ENCODE data around the gene CITED4. TPM values are rescaled to one million over a fixed set of nuclear protein-coding genes. Genes with fewer than 3 reads are reported as not detected.

Gene CITED4
- total RNA-seq, 1 experiment from 2014 or later: 0.17 TPM

DNA sequence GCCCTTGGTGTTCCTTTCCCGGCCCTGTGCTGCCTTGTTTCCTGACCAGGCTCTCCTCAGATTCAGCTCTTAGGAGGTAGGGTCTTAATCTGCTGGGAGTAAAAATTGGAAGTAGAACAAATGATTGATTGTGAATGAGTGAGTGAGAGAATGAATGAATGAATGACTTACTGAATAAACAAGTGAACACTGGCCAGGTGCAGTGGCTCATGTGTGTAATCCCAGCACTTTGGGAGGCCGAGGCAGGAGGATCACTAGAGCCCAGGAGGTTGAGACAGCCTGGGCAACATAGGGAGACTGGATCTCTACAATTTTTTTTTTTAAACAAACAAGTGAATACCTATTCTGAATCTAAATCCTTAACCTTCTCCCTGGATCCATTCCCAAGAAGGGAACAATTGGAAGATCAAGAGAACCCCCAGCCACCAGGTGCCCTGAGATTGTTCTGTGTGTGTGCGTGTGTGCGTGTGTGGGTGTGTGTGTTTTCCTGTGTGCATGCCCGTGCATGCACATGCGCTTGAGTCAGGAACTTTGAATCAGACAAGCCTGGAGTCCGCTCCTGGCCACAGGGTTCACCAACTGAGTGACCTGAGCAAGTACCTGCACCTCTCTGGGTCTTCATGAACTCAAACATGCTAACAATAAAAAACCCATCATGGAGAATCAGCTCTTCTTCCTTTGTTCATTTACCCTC lies 24.3 kb upstream of the CITED4 start:
- no peak for DNase-seq (ENCODE audit: low spot score)

DNA sequence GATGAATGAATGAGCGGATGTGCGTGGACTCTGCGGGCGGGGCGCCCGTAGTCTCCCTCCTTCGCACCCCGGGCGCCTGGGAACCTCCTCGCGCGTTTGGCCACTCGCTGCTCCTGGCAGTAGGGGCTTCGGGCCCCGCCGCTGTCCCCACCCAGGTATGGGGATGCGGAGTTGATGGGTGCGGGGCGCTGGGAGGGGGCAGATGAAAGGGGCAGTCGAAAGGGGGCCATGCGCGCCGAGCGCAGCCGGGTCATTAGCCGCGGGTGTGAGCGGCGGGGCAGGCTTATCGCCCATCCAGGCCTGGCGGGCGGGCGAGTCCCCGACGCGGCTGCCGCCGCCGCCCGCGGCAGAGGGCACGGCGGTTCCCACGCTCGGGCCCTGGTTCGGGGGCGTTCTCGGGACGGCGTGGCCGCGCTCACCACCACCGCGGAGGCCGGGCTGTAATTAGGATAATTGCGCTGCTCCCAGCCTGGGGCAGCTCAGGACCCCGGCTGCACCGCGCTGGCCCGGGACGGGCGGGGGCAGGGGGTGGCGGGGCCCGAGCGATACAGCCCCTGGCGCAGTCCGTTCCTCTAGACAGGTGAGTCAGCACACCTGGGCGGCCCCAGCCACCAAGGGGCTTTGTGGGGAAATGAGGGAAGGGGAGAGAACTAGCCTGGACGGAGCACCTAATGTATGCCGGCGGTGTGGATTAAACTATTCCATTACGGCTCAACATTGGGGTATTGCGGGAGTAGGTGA lies 22.1 kb upstream of the CITED4 start:
- no peak for DNase-seq (ENCODE audit: low spot score)

DNA sequence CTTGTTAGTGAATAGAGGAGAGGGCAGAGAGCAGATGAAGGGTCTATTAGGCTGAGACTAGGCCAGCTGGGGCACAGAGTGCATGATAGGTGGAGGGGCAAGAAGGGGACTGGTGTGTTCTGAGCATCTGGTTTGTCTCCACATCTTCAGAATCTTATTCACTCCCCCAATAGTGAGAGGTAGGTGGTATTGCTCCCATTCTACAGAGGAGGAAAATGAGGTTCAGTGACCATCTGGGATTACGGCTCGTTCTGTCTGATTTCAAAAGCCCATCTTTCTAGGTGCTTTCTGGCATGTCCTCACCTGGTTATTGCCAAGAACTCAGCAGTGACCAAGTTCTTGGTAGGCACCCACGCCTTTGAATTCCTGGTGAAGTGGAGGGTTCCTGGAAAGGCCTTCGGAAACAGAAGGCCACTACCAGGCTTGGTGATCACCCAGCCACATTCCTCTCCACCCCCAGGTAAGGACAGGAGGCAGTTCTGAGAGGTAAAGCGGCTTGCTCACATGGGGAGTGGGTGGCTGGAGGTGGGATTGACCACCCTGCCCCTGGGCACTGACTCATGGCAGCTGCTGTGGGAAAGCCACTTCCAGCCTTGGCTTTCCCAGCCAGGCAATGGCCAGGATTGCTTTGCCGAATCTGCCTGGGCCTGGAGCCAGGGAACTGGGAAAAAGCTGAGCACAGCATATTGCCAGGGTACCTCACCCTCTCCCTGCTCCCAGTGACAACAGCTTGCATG lies 18.8 kb upstream of the CITED4 start:
- no peak for DNase-seq (ENCODE audit: low spot score)

DNA sequence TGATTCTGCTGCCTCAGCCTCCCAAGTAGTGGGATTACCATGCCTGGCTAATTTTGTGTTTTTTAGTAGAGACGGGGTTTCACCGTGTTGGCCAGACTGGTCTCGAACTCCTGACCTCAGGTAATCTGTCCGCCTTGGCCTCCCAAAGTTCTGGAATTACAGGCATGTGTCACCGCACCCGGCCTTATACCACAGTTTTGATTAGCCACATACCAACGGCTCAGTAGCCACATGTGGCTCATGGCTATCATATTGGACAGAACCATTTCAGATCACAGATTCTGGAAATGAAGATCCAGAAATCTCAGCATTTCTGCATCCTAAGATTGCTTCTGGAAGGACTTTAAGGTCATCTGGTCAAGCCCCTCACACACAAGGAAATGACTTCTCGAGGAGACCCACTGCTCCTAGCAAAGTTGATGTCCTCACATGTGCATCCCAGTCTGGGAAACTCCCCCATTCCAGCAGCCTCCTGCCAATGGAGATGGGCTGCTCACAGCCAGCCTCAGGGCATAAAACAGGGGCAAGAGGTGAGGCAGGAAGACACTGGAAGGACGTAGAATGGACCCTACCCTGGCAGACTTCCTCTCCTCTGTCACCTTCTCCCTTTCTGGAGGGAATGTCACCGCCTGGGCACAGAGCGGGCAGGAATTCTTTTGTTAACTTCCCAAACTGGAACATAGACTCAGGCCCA lies 17.5 kb upstream of the CITED4 start:
- DNase-seq (ENCODE audit: low spot score): peak; percentile 50

DNA sequence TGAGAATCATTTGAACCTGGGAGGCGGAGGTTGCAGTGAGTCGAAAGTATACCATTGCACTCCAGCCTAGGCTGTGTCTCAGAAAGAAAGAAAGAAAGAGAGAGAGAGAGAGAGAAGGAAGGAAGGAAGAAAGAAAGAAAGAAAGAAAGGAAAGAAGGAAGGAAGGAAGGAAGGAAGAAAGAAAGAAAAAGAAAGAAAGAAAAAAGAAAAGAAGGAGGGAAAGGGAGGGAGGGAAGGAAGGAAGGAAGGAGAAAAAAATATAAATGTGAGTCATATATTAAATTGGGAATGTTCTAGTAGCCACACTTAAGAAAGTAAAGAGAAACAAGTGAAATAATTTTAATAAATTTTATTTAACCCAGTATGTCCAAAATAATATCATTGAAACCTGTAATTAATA lies 16.7 kb upstream of the CITED4 start:
- DNase-seq (ENCODE audit: low spot score): no peak

DNA sequence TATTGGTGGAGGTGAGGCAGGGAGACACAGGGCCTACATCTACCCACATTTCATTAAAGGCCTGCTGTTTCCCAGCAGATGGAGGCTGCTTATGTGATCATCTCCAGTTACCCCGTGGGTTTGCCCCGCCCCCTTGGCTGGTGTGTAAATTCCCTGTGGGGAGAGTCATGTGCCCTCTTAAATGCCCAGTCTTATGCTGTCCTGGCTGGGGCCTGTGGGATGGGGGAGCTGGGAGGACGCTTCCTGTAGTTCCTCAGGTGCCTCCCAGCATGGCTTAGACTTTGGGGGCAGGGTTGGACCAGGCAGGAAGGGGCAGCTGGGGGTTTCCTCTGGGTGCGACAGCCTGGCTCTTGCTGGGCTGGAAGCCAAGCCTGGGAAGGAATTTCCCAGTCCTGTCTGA lies 15.5 kb upstream of the CITED4 start:
- peak; percentile 97 for DNase-seq (ENCODE audit: low spot score)

DNA sequence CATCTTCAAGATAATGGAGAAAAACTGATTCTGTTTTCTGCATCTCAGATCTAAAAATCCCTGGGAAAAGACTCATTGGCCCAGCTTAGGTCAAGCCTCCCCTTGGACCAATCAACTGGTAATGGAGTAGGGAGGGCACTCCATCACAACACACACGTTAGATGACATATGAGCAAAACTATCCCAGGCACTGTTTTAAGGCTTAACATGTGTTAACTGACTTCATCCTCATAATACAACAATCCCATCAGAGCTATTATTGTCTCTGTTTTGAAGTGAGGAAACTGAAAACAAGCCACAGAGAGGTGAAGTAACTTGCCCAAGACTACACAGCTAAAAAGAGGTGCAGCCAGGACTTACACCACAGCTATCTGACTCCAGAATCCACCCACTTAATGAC lies 14.7 kb upstream of the CITED4 start:
- DNase-seq (ENCODE audit: low spot score): no peak

DNA sequence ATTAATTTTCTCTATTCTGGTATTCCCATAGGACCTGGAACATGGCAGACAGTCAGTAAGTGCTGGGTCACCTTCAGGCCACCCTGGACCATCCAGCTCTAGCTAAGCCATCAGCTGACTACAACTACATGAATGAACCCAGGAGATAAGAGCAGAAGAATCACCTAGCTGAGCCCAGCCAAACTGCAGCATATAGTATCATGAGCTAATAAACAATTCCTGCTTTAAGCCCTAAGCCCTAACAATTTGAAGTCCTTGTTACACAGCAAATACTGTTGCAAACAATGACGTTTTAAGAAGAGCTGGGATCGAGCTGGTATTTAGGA lies 14.2 kb upstream of the CITED4 start:
- no peak for DNase-seq (ENCODE audit: low spot score)

DNA sequence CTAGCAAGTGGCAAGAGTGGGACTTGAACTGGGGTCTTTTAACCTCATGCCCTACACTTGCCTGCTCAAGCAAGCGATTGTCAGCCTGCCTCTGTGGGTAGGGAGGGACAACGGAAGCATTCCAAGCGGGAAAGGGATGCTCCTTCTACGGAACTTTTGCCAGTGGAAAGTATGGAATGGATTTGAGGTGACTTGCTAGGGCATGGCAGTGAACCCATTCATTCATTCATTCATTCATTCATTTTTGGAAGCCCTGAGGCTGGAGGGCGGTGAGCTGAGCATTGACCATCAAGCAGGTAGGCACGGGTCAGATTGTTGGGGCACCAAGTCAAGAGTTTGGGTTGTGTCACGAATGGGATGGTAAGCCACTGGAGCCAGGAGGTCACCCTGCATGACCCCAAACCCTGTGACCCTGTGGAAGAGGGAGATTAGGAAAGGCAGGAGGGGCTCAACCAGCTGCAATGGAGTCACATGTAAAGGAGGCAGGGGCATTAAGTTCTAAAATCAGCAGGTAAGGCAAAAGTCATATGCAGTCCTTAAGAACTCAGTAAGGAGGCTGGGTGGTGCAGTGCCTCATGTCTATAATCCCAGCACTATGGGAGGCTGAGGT lies 11.8 kb upstream of the CITED4 start:
- DNase-seq (ENCODE audit: low spot score): no peak

DNA sequence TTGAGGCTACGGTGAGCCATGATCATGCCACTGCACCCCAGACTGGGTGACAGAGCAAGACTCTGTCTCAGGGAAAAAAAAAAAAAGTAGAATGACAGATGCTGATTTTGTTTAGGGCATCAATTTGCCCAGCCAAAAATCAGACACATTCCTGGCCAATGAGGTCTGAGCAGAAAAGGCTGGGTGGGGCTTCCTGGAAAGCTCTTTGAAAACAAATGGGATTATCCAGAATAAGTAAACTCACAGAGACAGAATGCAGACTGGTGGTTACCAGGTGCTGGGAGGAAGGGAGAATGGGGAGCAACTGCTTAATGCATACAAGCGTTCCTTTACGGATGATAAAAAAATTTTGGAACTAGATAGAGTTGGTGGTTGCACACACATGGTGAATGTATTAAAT lies 10.1 kb upstream of the CITED4 start:
- no peak for DNase-seq (ENCODE audit: low spot score)

DNA sequence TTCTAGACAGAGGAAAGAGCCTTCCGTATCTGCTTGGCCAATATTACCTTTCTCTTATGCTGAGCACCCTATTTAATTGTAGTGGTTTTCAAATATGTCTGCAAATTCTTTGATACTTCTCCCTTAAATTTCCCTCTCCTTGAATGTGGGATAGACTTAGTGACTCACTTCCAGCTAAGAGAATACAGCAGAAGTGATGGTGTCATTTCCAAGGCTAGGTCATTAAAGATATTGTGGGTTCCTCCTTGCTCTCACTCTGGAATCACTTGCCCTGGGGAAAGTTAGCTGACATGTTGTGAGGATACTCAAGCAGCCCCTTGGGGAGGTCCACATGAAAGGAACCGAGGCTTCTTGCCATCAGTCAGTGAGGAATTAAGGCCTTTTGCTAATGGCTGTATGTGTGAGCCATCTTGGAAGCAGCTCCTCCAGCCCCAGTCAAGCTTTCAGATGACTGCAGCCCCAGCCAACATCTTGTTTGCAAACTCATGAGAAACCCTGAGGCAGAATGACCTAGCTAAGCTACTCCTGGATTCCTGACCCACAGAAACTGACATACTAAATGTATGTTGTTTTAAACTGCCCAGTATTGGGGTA lies 8.1 kb upstream of the CITED4 start:
- DNase-seq (ENCODE audit: low spot score): no peak

DNA sequence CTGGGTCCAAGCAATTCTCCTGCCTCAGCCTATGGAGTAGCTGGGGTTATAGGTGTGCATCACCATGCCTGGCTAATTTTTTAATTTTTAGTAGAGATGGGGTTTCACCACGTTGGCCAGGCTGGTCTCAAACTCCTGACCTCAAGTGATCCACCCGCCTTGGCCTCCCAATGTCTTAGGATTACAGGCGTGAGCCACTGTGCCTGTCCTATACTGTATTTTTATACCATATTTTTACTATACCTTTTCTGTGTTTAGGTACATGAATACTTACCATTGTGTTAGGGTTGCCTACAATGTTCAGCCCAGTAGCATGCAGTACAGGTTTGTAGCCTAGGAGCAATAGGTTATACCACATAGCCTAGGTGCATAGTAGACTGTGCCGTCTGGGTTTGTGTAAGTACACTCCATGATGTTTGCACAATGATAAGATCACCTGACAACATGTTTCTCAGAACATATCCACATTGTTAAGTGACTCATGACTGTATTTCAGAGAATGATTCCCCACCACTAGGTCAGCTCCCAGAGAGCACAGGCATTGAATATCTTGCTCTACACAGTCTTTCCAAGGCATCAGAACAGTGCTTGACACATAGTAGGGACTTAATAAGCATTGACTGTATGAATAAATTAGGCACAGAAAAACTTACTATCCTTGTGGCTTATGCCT lies 6.0 kb upstream of the CITED4 start:
- DNase-seq (ENCODE audit: low spot score): peak; percentile 70

DNA sequence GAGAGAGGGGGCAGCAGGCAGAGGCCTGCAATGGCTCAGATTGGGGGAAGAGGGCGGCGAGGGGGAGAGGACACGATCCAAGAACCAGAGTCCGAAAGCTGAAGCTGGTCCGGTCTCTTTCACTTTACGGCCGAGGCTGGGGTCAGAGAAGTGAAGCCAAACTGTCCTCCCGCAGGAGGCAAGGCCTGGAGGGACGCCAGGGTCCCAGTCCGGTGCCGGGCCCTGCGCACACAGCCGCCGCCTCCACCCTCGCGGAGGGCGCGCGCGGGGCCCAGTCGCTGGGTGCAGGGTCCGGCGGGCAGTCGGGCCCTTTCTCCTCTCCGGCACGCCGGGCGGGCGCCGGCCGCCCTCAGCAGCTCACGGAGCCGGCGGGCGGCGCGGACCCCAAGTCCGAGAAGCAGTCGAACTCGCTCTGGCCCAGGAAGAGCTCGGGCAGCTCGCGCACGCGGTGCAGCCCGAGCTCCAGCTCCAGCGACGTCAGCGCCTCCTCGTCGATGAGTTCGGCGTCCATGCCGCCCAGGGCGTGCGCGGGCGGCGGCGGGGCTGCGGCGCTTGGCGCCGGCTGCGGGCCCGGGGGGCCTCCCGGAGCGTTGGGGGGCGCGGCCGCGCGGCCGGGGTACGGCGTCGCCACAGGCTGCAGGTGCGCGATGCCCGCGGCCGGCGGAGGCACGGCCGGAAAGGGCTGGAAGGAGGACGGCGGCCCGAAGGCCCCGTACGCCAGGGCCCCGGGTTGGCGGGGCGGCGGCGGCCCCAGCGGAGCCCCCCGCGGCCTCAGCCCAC lies 749 bp downstream of the CITED4 start:
- DNase-seq (ENCODE audit: low spot score): no peak

DNA sequence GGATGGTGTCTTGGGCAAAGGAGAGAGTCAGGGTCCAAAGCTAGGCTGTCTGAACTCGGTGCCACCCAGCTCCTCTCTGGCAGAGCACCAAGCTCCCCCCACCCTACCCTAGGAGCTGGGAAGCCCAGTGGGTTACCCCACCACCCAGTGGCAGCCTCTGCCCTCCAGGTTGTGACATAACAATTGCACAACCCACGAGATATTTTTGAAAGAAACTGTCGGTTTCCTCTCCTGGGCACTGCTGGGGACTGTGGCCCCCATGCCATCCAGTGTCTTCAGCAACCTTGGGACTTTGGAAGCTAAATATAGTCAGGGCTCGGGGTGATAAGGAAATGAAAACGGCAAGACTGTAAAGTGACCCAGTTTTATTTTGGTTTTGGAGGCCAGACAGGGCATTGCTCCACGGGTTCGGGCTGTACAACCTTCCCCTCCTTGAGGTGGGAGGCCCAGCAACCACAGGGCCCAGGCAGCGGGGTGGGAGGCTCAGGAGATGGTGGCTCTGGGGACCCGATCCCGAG lies 1.4 kb downstream of the CITED4 start:
- DNase-seq (ENCODE audit: low spot score): no peak

DNA sequence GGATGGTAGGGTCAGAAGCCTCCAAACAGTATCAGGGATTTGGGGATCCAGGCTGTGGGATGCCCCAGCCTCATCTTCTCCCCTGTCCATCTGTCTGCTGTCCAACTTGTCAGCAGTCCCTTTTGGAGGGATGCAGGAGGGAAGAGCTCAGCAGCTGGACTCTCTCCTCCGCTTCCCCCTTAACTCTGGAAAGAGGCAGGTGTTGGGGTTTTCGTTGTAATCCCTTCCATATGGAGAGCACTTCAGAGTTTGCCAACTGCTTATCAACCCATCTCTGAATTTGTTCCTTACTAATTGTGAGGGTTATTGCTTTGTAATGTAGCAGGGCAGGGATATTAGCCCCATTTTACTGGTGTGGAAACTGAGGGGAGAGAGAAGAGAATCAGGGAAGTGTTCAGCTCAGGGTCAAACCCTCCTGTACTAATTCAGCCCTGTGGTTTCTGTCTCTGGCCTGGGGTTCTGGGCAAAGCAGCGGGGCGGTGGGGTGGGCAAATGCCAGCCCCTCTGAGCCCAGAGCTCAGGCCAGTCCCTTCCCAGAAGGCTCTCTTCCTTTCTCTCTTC lies 3.2 kb downstream of the CITED4 start:
- no peak for DNase-seq (ENCODE audit: low spot score)

DNA sequence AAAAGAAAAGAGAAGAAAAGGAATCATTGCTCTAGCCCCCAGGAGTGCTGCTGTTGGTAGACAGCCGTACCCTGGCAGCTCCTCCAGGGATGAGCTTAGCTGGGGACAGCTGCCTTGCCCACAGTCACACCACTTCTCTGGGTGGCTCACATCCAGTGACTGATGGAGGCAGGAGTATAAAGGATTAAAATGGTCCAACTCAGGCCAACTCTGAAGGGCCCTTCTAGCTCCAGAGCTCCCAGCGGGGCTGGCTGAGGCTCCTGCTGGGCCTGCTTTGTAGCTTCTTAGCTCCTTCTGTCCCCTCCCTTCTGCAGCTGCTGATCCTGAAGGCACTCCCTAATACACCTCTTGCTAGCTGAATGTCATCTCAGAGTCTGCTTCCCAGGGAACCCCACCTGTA lies 4.4 kb downstream of the CITED4 start:
- DNase-seq (ENCODE audit: low spot score): no peak

DNA sequence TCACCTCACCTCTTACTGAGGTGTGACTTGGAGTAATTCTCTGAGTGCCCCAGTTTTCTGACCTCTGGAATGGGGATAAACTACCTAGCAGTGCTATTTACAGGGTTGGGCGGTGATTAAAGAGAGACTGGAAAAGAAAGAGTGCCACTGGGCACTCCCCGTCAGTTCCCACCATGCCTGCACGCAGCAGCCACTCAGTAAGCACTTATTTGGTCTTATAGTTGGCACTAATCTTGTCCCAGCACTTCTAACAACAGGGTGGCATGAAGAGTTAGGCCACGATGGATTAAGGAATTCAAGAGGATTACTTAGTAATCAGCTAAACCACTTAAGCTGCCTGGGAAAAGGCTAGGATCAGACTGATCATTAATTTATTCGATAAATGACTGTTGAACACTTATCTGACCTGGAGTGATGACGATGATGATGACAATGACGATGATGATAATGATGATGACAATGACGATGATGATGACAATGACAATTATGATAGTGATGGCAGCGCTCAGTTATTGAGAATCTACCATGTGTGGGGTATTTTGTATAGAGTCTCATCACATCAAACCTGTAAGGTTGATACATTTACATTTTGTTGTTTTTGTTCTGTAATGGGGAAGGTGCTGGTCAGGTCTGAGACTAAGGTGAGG lies 5.4 kb downstream of the CITED4 start:
- DNase-seq (ENCODE audit: low spot score): no peak

DNA sequence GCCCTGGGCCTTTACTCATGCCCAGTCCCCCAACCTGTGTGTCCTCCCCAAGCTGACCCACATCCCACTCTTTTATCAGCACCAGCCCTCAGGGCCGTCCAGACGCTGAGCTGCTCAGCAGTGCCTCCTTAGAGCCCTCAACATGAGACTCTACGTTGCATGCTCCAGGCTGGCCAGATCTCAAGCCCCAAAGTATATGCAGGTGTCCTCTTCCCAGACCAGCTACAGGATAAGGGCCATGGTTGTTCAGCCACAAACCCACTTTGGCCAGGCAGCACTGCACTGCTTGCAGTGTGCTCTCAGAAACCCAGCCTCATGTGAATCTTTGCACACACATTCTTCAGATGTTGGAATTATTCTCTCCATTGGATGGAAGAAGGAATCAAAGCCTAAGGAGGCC lies 6.0 kb downstream of the CITED4 start:
- no peak for DNase-seq (ENCODE audit: low spot score)

DNA sequence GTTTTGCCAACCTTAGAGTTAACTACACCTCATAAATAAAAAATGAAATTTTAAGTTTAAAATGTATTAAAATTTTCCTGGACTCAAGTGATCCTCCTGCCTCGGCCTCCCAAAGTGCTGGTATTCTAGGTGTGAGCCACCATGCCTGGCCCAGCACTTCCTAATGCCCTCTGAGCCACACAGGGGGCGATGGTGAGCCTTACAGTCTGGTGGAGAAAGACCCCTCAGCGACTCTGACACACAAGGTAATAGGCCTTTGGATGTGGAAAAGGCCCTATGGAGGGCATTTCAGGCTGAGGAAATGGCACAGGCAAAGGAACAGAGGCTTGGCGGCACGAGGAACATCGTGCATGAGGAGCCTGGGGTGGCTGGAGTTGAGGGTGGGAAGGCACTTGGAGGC lies 6.7 kb downstream of the CITED4 start:
- DNase-seq (ENCODE audit: low spot score): no peak
